GM12878 (cell line): Measurements from ENCODE around the gene TUBB3. TPM values are rescaled to one million over a fixed set of nuclear protein-coding genes. Genes with fewer than 3 reads are reported as not detected.

Source experiments
- CBX5 ChIP-seq: sonication (generic); IDR thresholded peaks from 2 replicates; pipeline ENCODE4 v1.6.1; 2016; ENCODE audit warnings: low read depth, moderate library complexity, mild to moderate bottlenecking, inconsistent platforms
- E2F4 ChIP-seq: IDR thresholded peaks from 2 replicates; pipeline ENCODE4 v1.6.1; 2012; ENCODE audit warnings: low read depth, low read length, improper control_type of control experiment
- GABPA ChIP-seq: IDR thresholded peaks from 2 replicates; pipeline ENCODE4 v1.6.1; 2014; ENCODE audit warnings: antibody characterized with exemption, low read depth, mild to moderate bottlenecking, inconsistent platforms
- IKZF1 ChIP-seq: fragments of 450-650 bp; conservative IDR thresholded peaks from 2 replicates; pipeline ENCODE4 v1.6.1; 2017; ENCODE audit warnings: antibody characterized with exemption, mild to moderate bottlenecking
- MTA2 ChIP-seq: fragments of 450-650 bp; IDR thresholded peaks from 2 replicates; pipeline ENCODE4 v1.6.1; 2016; ENCODE audit warnings: low read depth, mild to moderate bottlenecking, moderate library complexity
- NRF1 ChIP-seq: conservative IDR thresholded peaks from 2 replicates; pipeline ENCODE4 v1.6.1; 2011; ENCODE audit warnings: mild to moderate bottlenecking, low read depth, low read length, improper control_type of control experiment
- RBBP5 ChIP-seq: fragments of 200-600 bp; sonication (generic); conservative IDR thresholded peaks from 2 replicates; pipeline ENCODE4 v1.6.1; 2016
- SREBF2 ChIP-seq: IDR thresholded peaks from 2 replicates; pipeline ENCODE4 v1.6.1; 2012; ENCODE audit warnings: mild to moderate bottlenecking, low read length
- ZBTB4 ChIP-seq: fragments of 450-650 bp; formaldehyde crosslinking; IDR thresholded peaks from 2 replicates; pipeline ENCODE4 v1.4.0; 2022; ENCODE audit warnings: mild to moderate bottlenecking, moderate library complexity
- polyA plus RNA-seq, 11 experiments: library from polyadenylated mRNA; depleted of rRNA in 4 of 11; unstranded in 6 of 11; stranded (reverse) in 5 of 11; fragments of >200 nt; fragmentation: Nextera tagmentation in 4 of 11; fragmentation: Illumina TruSeq in 1 of 11; extraction: Ambion mirVana in 4 of 11; extraction: Trizol in 1 of 11; gene quantifications; 1 replicate in 1 of 11; 2 replicates in 10 of 11; pipeline versions ENCODE4 v1.2.1 to v1.2.3, GENCODE V29; 2011 to 2016; ENCODE audit warnings: inconsistent platforms in 2 of 11, missing spikeins in 2 of 11, low read depth in 1 of 11
- total RNA-seq, 4 experiments: library from RNA; depleted of rRNA in 3 of 4; stranded (reverse); fragments of >200 nt in 3 of 4; fragmentation: Illumina TruSeq in 1 of 4; extraction: Trizol in 1 of 4; gene quantifications; 2 replicates each; pipeline versions ENCODE4 v1.2.1 to v1.2.3, GENCODE V29; 2013 to 2021
- TF ChIP-seq, protein P1 (sequence below): fragments of 450-650 bp; IDR thresholded peaks from 2 replicates; pipeline ENCODE4 v1.6.1; 2017; ENCODE audit warnings: antibody characterized with exemption, mild to moderate bottlenecking, moderate library complexity
- TF ChIP-seq, protein P2 (sequence below): IDR thresholded peaks from 2 replicates; pipeline ENCODE4 v1.6.1; 2011; ENCODE audit warnings: low read depth, low read length, improper control_type of control experiment, borderline replicate concordance
- TF ChIP-seq, protein P3 (sequence below): fragments of 450-650 bp; IDR thresholded peaks from 2 replicates; pipeline ENCODE4 v1.6.1; 2018; ENCODE audit warnings: mild to moderate bottlenecking, low read depth, moderate library complexity; ENCODE audit not compliant: partially characterized antibody
- TF ChIP-seq, protein P4 (sequence below): fragments of 450-650 bp; IDR thresholded peaks from 2 replicates; pipeline ENCODE4 v1.6.1; 2018; ENCODE audit warnings: borderline replicate concordance, mild to moderate bottlenecking; ENCODE audit not compliant: partially characterized antibody

TUBB3 gene
- total and polyA plus RNA-seq, 10 of the 15 experiments (the other 5 are each of a cell fraction or from before 2014, with no cell fraction given): 0.09 to 2.5 (median 0.58) TPM; not detected in 1

- TF ChIP-seq, protein P1, sequence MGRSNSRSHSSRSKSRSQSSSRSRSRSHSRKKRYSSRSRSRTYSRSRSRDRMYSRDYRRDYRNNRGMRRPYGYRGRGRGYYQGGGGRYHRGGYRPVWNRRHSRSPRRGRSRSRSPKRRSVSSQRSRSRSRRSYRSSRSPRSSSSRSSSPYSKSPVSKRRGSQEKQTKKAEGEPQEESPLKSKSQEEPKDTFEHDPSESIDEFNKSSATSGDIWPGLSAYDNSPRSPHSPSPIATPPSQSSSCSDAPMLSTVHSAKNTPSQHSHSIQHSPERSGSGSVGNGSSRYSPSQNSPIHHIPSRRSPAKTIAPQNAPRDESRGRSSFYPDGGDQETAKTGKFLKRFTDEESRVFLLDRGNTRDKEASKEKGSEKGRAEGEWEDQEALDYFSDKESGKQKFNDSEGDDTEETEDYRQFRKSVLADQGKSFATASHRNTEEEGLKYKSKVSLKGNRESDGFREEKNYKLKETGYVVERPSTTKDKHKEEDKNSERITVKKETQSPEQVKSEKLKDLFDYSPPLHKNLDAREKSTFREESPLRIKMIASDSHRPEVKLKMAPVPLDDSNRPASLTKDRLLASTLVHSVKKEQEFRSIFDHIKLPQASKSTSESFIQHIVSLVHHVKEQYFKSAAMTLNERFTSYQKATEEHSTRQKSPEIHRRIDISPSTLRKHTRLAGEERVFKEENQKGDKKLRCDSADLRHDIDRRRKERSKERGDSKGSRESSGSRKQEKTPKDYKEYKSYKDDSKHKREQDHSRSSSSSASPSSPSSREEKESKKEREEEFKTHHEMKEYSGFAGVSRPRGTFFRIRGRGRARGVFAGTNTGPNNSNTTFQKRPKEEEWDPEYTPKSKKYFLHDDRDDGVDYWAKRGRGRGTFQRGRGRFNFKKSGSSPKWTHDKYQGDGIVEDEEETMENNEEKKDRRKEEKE: no peak
- TF ChIP-seq GABPA (no peak), IKZF1 (peak; percentile 97), RBBP5 (no peak), CBX5 (0 out of 2 replicates have a peak, but pooled peaks have one; percentile 18), NRF1 (no peak), E2F4 (no peak), SREBF2 (no peak), MTA2 (peak; percentile 77; the same call in 1 of the 2 replicates), ZBTB4 (CRISPR knock-in tag) (no peak)
- TF ChIP-seq, protein P2, sequence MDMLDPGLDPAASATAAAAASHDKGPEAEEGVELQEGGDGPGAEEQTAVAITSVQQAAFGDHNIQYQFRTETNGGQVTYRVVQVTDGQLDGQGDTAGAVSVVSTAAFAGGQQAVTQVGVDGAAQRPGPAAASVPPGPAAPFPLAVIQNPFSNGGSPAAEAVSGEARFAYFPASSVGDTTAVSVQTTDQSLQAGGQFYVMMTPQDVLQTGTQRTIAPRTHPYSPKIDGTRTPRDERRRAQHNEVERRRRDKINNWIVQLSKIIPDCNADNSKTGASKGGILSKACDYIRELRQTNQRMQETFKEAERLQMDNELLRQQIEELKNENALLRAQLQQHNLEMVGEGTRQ: no peak
- TF ChIP-seq, protein P3, sequence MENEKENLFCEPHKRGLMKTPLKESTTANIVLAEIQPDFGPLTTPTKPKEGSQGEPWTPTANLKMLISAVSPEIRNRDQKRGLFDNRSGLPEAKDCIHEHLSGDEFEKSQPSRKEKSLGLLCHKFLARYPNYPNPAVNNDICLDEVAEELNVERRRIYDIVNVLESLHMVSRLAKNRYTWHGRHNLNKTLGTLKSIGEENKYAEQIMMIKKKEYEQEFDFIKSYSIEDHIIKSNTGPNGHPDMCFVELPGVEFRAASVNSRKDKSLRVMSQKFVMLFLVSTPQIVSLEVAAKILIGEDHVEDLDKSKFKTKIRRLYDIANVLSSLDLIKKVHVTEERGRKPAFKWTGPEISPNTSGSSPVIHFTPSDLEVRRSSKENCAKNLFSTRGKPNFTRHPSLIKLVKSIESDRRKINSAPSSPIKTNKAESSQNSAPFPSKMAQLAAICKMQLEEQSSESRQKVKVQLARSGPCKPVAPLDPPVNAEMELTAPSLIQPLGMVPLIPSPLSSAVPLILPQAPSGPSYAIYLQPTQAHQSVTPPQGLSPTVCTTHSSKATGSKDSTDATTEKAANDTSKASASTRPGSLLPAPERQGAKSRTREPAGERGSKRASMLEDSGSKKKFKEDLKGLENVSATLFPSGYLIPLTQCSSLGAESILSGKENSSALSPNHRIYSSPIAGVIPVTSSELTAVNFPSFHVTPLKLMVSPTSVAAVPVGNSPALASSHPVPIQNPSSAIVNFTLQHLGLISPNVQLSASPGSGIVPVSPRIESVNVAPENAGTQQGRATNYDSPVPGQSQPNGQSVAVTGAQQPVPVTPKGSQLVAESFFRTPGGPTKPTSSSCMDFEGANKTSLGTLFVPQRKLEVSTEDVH: no peak
- TF ChIP-seq, protein P4, sequence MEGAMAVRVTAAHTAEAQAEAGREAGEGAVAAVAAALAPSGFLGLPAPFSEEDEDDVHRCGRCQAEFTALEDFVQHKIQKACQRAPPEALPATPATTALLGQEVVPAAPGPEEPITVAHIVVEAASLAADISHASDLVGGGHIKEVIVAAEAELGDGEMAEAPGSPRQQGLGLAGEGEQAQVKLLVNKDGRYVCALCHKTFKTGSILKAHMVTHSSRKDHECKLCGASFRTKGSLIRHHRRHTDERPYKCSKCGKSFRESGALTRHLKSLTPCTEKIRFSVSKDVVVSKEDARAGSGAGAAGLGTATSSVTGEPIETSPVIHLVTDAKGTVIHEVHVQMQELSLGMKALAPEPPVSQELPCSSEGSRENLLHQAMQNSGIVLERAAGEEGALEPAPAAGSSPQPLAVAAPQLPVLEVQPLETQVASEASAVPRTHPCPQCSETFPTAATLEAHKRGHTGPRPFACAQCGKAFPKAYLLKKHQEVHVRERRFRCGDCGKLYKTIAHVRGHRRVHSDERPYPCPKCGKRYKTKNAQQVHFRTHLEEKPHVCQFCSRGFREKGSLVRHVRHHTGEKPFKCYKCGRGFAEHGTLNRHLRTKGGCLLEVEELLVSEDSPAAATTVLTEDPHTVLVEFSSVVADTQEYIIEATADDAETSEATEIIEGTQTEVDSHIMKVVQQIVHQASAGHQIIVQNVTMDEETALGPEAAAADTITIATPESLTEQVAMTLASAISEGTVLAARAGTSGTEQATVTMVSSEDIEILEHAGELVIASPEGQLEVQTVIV: no peak
Measured at GRCh38 chr16:89953671-89954406, 30.7 kb downstream of the TUBB3 start (continued).
